Measurements from ENCODE around the gene ENC1. TPM values are rescaled to one million over a fixed set of nuclear protein-coding genes. Genes with fewer than 3 reads are reported as not detected.

The ENC1 gene
- total and polyA plus RNA-seq, 10 of the 15 experiments (the other 5 are each of a cell fraction or from before 2014, with no cell fraction given) = 8.2 to 55.5 (median 32.1) TPM

GRCh38 chr5:74588415-74588814 is 52.1 kb downstream of the ENC1 start (continued):
- TF ChIP-seq EZH2 (IDR thresholded peaks at IDR 0.05; ENCODE audit: borderline replicate concordance, control insufficient read depth, low read depth, low read length) = no peak
- no peak for TF ChIP-seq ZNF207 (IDR thresholded peaks at IDR 0.05; ENCODE audit: borderline replicate concordance)
- TF ChIP-seq MXI1 (IDR thresholded peaks at IDR 0.05; ENCODE audit: low read depth, low read length) = no peak

GRCh38 chr5:74587890-74588289 is 52.6 kb downstream of the ENC1 start:
- Histone ChIP-seq H3K27ac (ENCODE audit: control insufficient read depth, insufficient read depth) (no peak overlapping the region), H3K4me1 (ENCODE audit: control insufficient read depth, insufficient read depth, low read length) (no peaks in the 10 kb centered on the region), H4K20me1 (ENCODE audit: control insufficient read depth, insufficient read depth) (no peaks in the 10 kb centered on the region), H3K4me2 (ENCODE audit: control insufficient read depth, insufficient read depth) (no peak overlapping the region), H3K36me3 (ENCODE audit: control insufficient read depth in 2 of 2, insufficient read depth in 2 of 2, low read length in 1 of 2) (no peaks in the 10 kb centered on the region), H3K9me3 (replicated peaks; ENCODE audit: control insufficient read depth, insufficient read depth, low read length) (no peaks in the 10 kb centered on the region; the same call in 1 of the 3 replicates), H2AFZ (ENCODE audit: control insufficient read depth, low read depth, low read length) (no peak overlapping the region), H3K27me3 (replicated peaks in 1 of 2; ENCODE audit: control insufficient read depth in 2 of 2, insufficient read depth in 2 of 2, low read length in 1 of 2) (0 out of 4 replicates have a peak, but pooled peaks cover 0 to 4% of the 10 kb centered on the region in 2 experiments), H3K9ac (ENCODE audit: control insufficient read depth, insufficient read depth, low read length) (no peak overlapping the region), H3K79me2 (ENCODE audit: control insufficient read depth, insufficient read depth, low read length) (no peaks in the 10 kb centered on the region), H3K4me3 (no peak overlapping the region)
- DNase-seq (ENCODE audit: low read depth, low spot score) (no peak), ATAC-seq (peak; percentile 34), FAIRE-seq (no peak)
- no peak for TF ChIP-seq MLLT1 (IDR thresholded peaks at IDR 0.05)
- TF ChIP-seq PKNOX1 (IDR thresholded peaks at IDR 0.05) = peak; percentile 77
- TF ChIP-seq SPI1 (IDR thresholded peaks at IDR 0.05; ENCODE audit: borderline replicate concordance, insufficient read depth, low read depth, low read length) = 0 out of 2 replicates have a peak, but pooled peaks have one; percentile 3
- no TSS peak for BruUV-seq (replicated peaks)
- ChIA-PET POLR2A (interaction anchor here (1.4 kb wide), 1 partner anchor 53 kb away, joined by 3 read pairs; the partner anchor contains the start of gene ENC1), RAD21 (ENCODE audit: unreplicated experiment) (interaction anchor here (1.7 kb wide), 1 partner anchor 51 kb away, joined by 4 read pairs; no protein-coding TSS in a partner anchor), CTCF (interaction anchor here (0.6 to 1.3 kb wide), 2 partner anchors 11 to 997 kb away, joined by 3 read pairs; no protein-coding TSS in a partner anchor), SMC1A (ENCODE audit: uncharacterized antibody, unreplicated experiment) (interaction anchor here (0.6 to 1.8 kb wide), 11 partner anchors 8 to 260 kb away, joined by 3 to 6 read pairs (median 3); partner anchors contain the start of gene ENC1)
- 44% methylated on average over 2 of the region's 2 CpGs for WGBS (ENCODE audit: insufficient coverage, insufficient replicate concordance, low lambda C conversion rate, missing lambda C conversion rate)
- intact Hi-C loops (cut with micrococcal nuclease; ENCODE audit: unreplicated experiment) = loop anchor here (2.0 kb wide), 1 partner anchor 45 kb away; no protein-coding TSS in a partner anchor
- in situ Hi-C loops (cut with MboI) = no loop called here

Data from GM12878 (cell line).